GM23338 (cell line): ENCODE data around the gene IFIT5. TPM values are rescaled to one million over a fixed set of nuclear protein-coding genes. Genes with fewer than 3 reads are reported as not detected.

Source experiments
- ATAC-seq: fragments of 200-7000 bp; cut with Tn5 transposase; 3 replicates; pipeline ENCODE4 v1.9.1; 2020
- DNase-seq: peaks from one replicate; pipeline ENCODE4 v3.0.0-alpha.2; 2015; ENCODE audit warnings: low spot score
- H2AFZ ChIP-seq: fragments of 200-600 bp; sonication (generic); 2 replicates; pipeline ENCODE4 v1.8.0; 2016; ENCODE audit warnings: antibody characterized with exemption, mild to moderate bottlenecking, moderate library complexity
- H3F3A ChIP-seq: fragments of 200-600 bp; sonication (generic); replicated peaks from 2 replicates; pipeline ENCODE4 v1.8.0; 2017; ENCODE audit warnings: antibody characterized with exemption, mixed run types, low read depth
- H3K27ac ChIP-seq: fragments of 200-600 bp; sonication (generic); 2 replicates; pipeline ENCODE4 v1.6.1; 2016; ENCODE audit warnings: low read depth
- H3K27me3 ChIP-seq: fragments of 200-600 bp; sonication (generic); 2 replicates; pipeline ENCODE4 v1.8.0; 2016; ENCODE audit warnings: mild to moderate bottlenecking, mixed run types, moderate library complexity; ENCODE audit not compliant: insufficient read depth
- H3K36me3 ChIP-seq: fragments of 200-600 bp; sonication (generic); 2 replicates; pipeline ENCODE4 v1.8.0; 2016; ENCODE audit warnings: mild to moderate bottlenecking; ENCODE audit not compliant: insufficient read depth
- H3K4me1 ChIP-seq: fragments of 200-600 bp; sonication (generic); 2 replicates; pipeline ENCODE4 v1.8.0; 2016; ENCODE audit warnings: mild to moderate bottlenecking, moderate library complexity; ENCODE audit not compliant: insufficient read depth
- H3K4me2 ChIP-seq: fragments of 200-600 bp; sonication (generic); 2 replicates; pipeline ENCODE4 v1.7.1; 2017; ENCODE audit warnings: mixed run types
- H3K4me3 ChIP-seq: fragments of 200-600 bp; sonication (generic); 2 replicates; pipeline ENCODE4 v1.6.1; 2016; ENCODE audit warnings: mixed run types
- H3K79me2 ChIP-seq: fragments of 200-600 bp; sonication (generic); replicated peaks from 2 replicates; pipeline ENCODE4 v1.8.0; 2017; ENCODE audit warnings: mild to moderate bottlenecking; ENCODE audit not compliant: insufficient read depth
- H3K9me2 ChIP-seq: fragments of 200-600 bp; sonication (generic); 2 replicates; pipeline ENCODE4 v1.8.0; 2017; ENCODE audit not compliant: insufficient read depth
- H4K20me1 ChIP-seq: fragments of 200-600 bp; sonication (generic); replicated peaks from 2 replicates; pipeline ENCODE4 v1.8.0; 2017; ENCODE audit warnings: mild to moderate bottlenecking; ENCODE audit not compliant: insufficient read depth
- H3K27ac Mint-ChIP-seq: 2 replicates; pipeline ENCODE4 v1.8.0; 2020; ENCODE audit warnings: inconsistent platforms, mild to moderate bottlenecking, moderate library complexity, mixed read lengths
- H3K27me3 Mint-ChIP-seq: 3 replicates; pipeline ENCODE4 v1.8.0; 2022; ENCODE audit warnings: low read depth, mild to moderate bottlenecking, moderate library complexity, mixed read lengths, inconsistent platforms; ENCODE audit not compliant: insufficient read depth, poor library complexity
- H3K36me3 Mint-ChIP-seq: 3 replicates; pipeline ENCODE4 v1.8.0; 2021; ENCODE audit warnings: low read depth, mild to moderate bottlenecking, inconsistent platforms, moderate library complexity, mixed read lengths
- H3K4me1 Mint-ChIP-seq: 3 replicates; pipeline ENCODE4 v1.8.0; 2020; ENCODE audit warnings: mild to moderate bottlenecking, inconsistent platforms, mixed read lengths
- H3K4me3 Mint-ChIP-seq: 3 replicates; pipeline ENCODE4 v1.8.0; 2021; ENCODE audit warnings: moderate library complexity, mild to moderate bottlenecking, inconsistent platforms, mixed read lengths
- H3K9me3 Mint-ChIP-seq: 3 replicates; pipeline ENCODE4 v1.8.0; 2020; ENCODE audit warnings: moderate library complexity, mild to moderate bottlenecking, inconsistent platforms, mixed read lengths
- EZH2phosphoT487 ChIP-seq: fragments of 200-600 bp; sonication (generic); IDR thresholded peaks from one replicate; pipeline ENCODE4 v1.8.1; 2018; ENCODE audit warnings: antibody characterized with exemption; ENCODE audit not compliant: unreplicated experiment
- JUNB ChIP-seq: IDR thresholded peaks from one replicate; pipeline ENCODE4 v1.6.1; 2016; ENCODE audit warnings: antibody characterized with exemption; ENCODE audit not compliant: unreplicated experiment
- NANOG ChIP-seq: IDR thresholded peaks from 2 replicates; pipeline ENCODE4 v1.6.1; 2016; ENCODE audit warnings: antibody characterized with exemption, borderline replicate concordance
- POLR2AphosphoS5 ChIP-seq: IDR thresholded peaks from 2 replicates; pipeline ENCODE4 v1.6.1; 2016; ENCODE audit warnings: antibody characterized with exemption, low read depth
- STAT1 ChIP-seq: IDR thresholded peaks from one replicate; pipeline ENCODE4 v1.6.1; 2016; ENCODE audit warnings: antibody characterized with exemption; ENCODE audit not compliant: unreplicated experiment
- ZNF114 ChIP-seq: fragments of 250-450 bp; sonication (Bioruptor Pico); IDR thresholded peaks from 2 replicates; pipeline ENCODE4 v1.5.0; 2020; ENCODE audit warnings: mild to moderate bottlenecking, moderate library complexity
- polyA plus RNA-seq: library from polyadenylated mRNA; unstranded; fragments of >200 nt; fragmentation: Nextera tagmentation; extraction: Ambion mirVana; gene quantifications from 2 replicates; pipeline ENCODE4 v1.2.1, GENCODE V29; 2016
- total RNA-seq: library from RNA; depleted of rRNA; stranded (reverse); fragments of >200 nt; shearing (Covaris generic); gene quantifications from 2 replicates; pipeline ENCODE4 v1.2.3, GENCODE V29; 2014
- TF ChIP-seq, protein P1 (sequence below), 2 experiments: fragments of 200-600 bp in 1 of 2; sonication (generic) in 1 of 2; conservative IDR thresholded peaks; 2 replicates each; pipeline versions ENCODE4 v1.5.1 to v1.6.1; 2016 to 2017; ENCODE audit warnings: antibody characterized with exemption in 2 of 2, low read depth in 2 of 2, mild to moderate bottlenecking in 2 of 2, moderate library complexity in 1 of 2
- TF ChIP-seq, protein P2 (sequence below): IDR thresholded peaks from 2 replicates; pipeline ENCODE4 v1.6.1; 2016; ENCODE audit warnings: antibody characterized with exemption
- TF ChIP-seq, protein P3 (sequence below): fragments of 250-450 bp; sonication (Bioruptor Pico); IDR thresholded peaks from 2 replicates; pipeline ENCODE4 v1.5.0; 2020; ENCODE audit warnings: mild to moderate bottlenecking, moderate library complexity

The IFIT5 gene
- total and polyA plus RNA-seq, 2 experiments from 2014 or later: 2.7 to 3.2 TPM

DNA sequence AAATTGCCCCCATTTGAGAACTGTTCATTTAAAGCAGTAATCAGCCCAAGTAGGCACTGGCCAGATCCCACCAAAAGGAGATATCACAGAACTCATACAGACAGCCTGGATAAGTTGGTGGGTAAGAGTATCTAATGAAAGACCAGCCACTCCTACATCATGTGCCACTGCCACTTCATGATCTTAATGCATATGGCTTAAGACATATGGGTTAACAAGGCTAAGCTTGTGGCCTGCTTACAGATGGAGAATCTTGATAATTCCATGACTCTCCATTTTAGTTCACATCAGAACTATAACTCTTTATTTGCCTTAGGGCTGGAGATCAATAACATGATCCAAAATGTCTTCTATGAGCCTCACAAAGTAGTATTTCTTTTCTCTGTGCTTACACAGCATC, 43.3 kb upstream of the IFIT5 start:
- no peaks in the 10 kb centered on the region for H4K20me1 ChIP-seq
- no peak overlapping the region for H2AFZ ChIP-seq
- peaks cover 2% of the 10 kb centered on the region for H3K27me3 Mint-ChIP-seq
- H3K4me2 ChIP-seq: no peak overlapping the region
- H3K4me1 Mint-ChIP-seq: peaks cover 12% of the 10 kb centered on the region
- no peaks in the 10 kb centered on the region for H3K4me1 ChIP-seq
- no peaks in the 10 kb centered on the region for H3F3A ChIP-seq
- H3K36me3 Mint-ChIP-seq: no peaks in the 10 kb centered on the region
- no peaks in the 10 kb centered on the region for H3K27me3 ChIP-seq
- DNase-seq (no peak), ATAC-seq (no peak)
- H3K4me3 ChIP-seq: no peak overlapping the region
- no peaks in the 10 kb centered on the region; the same call in 2 of the 3 replicates for H3K9me3 Mint-ChIP-seq
- TF ChIP-seq, protein P1, sequence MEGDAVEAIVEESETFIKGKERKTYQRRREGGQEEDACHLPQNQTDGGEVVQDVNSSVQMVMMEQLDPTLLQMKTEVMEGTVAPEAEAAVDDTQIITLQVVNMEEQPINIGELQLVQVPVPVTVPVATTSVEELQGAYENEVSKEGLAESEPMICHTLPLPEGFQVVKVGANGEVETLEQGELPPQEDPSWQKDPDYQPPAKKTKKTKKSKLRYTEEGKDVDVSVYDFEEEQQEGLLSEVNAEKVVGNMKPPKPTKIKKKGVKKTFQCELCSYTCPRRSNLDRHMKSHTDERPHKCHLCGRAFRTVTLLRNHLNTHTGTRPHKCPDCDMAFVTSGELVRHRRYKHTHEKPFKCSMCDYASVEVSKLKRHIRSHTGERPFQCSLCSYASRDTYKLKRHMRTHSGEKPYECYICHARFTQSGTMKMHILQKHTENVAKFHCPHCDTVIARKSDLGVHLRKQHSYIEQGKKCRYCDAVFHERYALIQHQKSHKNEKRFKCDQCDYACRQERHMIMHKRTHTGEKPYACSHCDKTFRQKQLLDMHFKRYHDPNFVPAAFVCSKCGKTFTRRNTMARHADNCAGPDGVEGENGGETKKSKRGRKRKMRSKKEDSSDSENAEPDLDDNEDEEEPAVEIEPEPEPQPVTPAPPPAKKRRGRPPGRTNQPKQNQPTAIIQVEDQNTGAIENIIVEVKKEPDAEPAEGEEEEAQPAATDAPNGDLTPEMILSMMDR (conservative IDR thresholded peaks at IDR 0.05; ENCODE audit: low read depth in 2 of 2): no peak
- TF ChIP-seq EZH2phosphoT487: no peak
- TF ChIP-seq, protein P2, sequence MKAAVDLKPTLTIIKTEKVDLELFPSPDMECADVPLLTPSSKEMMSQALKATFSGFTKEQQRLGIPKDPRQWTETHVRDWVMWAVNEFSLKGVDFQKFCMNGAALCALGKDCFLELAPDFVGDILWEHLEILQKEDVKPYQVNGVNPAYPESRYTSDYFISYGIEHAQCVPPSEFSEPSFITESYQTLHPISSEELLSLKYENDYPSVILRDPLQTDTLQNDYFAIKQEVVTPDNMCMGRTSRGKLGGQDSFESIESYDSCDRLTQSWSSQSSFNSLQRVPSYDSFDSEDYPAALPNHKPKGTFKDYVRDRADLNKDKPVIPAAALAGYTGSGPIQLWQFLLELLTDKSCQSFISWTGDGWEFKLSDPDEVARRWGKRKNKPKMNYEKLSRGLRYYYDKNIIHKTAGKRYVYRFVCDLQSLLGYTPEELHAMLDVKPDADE: no peak
- TF ChIP-seq POLR2AphosphoS5: no peak
- TF ChIP-seq, protein P3, sequence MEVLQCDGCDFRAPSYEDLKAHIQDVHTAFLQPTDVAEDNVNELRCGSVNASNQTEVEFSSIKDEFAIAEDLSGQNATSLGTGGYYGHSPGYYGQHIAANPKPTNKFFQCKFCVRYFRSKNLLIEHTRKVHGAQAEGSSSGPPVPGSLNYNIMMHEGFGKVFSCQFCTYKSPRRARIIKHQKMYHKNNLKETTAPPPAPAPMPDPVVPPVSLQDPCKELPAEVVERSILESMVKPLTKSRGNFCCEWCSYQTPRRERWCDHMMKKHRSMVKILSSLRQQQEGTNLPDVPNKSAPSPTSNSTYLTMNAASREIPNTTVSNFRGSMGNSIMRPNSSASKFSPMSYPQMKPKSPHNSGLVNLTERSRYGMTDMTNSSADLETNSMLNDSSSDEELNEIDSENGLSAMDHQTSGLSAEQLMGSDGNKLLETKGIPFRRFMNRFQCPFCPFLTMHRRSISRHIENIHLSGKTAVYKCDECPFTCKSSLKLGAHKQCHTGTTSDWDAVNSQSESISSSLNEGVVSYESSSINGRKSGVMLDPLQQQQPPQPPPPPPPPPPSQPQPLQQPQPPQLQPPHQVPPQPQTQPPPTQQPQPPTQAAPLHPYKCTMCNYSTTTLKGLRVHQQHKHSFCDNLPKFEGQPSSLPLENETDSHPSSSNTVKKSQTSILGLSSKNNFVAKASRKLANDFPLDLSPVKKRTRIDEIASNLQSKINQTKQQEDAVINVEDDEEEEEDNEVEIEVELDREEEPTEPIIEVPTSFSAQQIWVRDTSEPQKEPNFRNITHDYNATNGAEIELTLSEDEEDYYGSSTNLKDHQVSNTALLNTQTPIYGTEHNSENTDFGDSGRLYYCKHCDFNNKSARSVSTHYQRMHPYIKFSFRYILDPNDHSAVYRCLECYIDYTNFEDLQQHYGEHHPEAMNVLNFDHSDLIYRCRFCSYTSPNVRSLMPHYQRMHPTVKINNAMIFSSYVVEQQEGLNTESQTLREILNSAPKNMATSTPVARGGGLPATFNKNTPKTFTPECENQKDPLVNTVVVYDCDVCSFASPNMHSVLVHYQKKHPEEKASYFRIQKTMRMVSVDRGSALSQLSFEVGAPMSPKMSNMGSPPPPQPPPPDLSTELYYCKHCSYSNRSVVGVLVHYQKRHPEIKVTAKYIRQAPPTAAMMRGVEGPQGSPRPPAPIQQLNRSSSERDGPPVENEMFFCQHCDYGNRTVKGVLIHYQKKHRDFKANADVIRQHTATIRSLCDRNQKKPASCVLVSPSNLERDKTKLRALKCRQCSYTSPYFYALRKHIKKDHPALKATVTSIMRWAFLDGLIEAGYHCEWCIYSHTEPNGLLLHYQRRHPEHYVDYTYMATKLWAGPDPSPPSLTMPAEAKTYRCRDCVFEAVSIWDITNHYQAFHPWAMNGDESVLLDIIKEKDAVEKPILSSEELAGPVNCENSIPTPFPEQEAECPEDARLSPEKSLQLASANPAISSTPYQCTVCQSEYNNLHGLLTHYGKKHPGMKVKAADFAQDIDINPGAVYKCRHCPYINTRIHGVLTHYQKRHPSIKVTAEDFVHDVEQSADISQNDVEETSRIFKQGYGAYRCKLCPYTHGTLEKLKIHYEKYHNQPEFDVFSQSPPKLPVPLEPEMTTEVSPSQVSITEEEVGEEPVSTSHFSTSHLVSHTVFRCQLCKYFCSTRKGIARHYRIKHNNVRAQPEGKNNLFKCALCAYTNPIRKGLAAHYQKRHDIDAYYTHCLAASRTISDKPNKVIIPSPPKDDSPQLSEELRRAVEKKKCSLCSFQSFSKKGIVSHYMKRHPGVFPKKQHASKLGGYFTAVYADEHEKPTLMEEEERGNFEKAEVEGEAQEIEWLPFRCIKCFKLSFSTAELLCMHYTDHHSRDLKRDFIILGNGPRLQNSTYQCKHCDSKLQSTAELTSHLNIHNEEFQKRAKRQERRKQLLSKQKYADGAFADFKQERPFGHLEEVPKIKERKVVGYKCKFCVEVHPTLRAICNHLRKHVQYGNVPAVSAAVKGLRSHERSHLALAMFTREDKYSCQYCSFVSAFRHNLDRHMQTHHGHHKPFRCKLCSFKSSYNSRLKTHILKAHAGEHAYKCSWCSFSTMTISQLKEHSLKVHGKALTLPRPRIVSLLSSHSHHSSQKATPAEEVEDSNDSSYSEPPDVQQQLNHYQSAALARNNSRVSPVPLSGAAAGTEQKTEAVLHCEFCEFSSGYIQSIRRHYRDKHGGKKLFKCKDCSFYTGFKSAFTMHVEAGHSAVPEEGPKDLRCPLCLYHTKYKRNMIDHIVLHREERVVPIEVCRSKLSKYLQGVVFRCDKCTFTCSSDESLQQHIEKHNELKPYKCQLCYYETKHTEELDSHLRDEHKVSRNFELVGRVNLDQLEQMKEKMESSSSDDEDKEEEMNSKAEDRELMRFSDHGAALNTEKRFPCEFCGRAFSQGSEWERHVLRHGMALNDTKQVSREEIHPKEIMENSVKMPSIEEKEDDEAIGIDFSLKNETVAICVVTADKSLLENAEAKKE (CRISPR knock-in tag): no peak
- TF ChIP-seq NANOG: no peak
- no peak for TF ChIP-seq JUNB
- no peak for TF ChIP-seq STAT1
- no peak for TF ChIP-seq ZNF114 (CRISPR knock-in tag)
- no peaks in the 10 kb centered on the region for H3K9me2 ChIP-seq
- no peak overlapping the region for H3K27ac Mint-ChIP-seq
- H3K36me3 ChIP-seq: no peaks in the 10 kb centered on the region
- no peak overlapping the region for H3K4me3 Mint-ChIP-seq
- H3K79me2 ChIP-seq: no peaks in the 10 kb centered on the region
- H3K27ac ChIP-seq: no peak overlapping the region
